HG02623 (cell line): ENCODE measurements around the gene TBX21.

ENCODE experiments used
- ATAC-seq: cut with Tn5 transposase; IDR thresholded peaks from one replicate; pipeline ENCODE4 v1.9.1; 2021; ENCODE audit warnings: moderate library complexity; ENCODE audit not compliant: unreplicated experiment

The TBX21 gene

GRCh38 chr17:47712330-47713023 lies 20.6 kb upstream of the TBX21 start:
- ATAC-seq: no peak

- ATAC-seq: no peak
These were observed 18.9 kb upstream of the TBX21 start for GRCh38 chr17:47713980-47714700.

GRCh38 chr17:47714773-47715396 lies 18.2 kb upstream of the TBX21 start:
- ATAC-seq: no peak

GRCh38 chr17:47715669-47716325 lies 17.2 kb upstream of the TBX21 start:
- ATAC-seq: no peak

GRCh38 chr17:47716375-47716774 lies 16.7 kb upstream of the TBX21 start:
- no peak for ATAC-seq

- no peak for ATAC-seq
These were observed 15.8 kb upstream of the TBX21 start for GRCh38 chr17:47717261-47717697.

- no peak for ATAC-seq
These were observed 14.9 kb upstream of the TBX21 start for GRCh38 chr17:47717979-47718621.

GRCh38 chr17:47718634-47719405 lies 14.2 kb upstream of the TBX21 start:
- ATAC-seq: no peak

GRCh38 chr17:47719411-47720152 lies 13.5 kb upstream of the TBX21 start:
- no peak for ATAC-seq

- no peak for ATAC-seq
These were observed 12.8 kb upstream of the TBX21 start for GRCh38 chr17:47720196-47720595.

- ATAC-seq: no peak
These were observed 12.1 kb upstream of the TBX21 start for GRCh38 chr17:47720754-47721533.

- no peak for ATAC-seq
These were observed 11.3 kb upstream of the TBX21 start for GRCh38 chr17:47721725-47722124.

- ATAC-seq: no peak
These were observed 8.3 kb upstream of the TBX21 start for GRCh38 chr17:47724705-47725104.

GRCh38 chr17:47725446-47726111 lies 7.5 kb upstream of the TBX21 start:
- no peak for ATAC-seq

GRCh38 chr17:47726796-47727703 lies 6.0 kb upstream of the TBX21 start:
- ATAC-seq: no peak

- no peak for ATAC-seq
These were observed 5.4 kb upstream of the TBX21 start for GRCh38 chr17:47727704-47728036.

- ATAC-seq: no peak
These were observed 4.7 kb upstream of the TBX21 start for GRCh38 chr17:47728214-47728877.
